GM06990 (cell line): ENCODE results near the gene ADNP.

Experiments
- DNase-seq: peaks from one replicate; pipeline ENCODE4 v3.0.0-alpha.2; 2011; ENCODE audit not compliant: insufficient read length; ENCODE audit errors: extremely low read depth
- H3K27me3 ChIP-seq: replicated peaks from 2 replicates; pipeline ENCODE4 v1.6.0; 2011; ENCODE audit warnings: low read length; ENCODE audit not compliant: control insufficient read depth, insufficient read depth
- H3K36me3 ChIP-seq: 2 replicates; pipeline ENCODE4 v1.5.1; 2011; ENCODE audit warnings: low read length; ENCODE audit not compliant: control insufficient read depth, insufficient read depth
- H3K4me3 ChIP-seq: replicated peaks from 2 replicates; pipeline ENCODE4 v1.5.1; 2011; ENCODE audit warnings: low read depth, mild to moderate bottlenecking, control low read depth, low read length
- CTCF ChIP-seq: IDR thresholded peaks from 2 replicates; pipeline ENCODE4 v1.5.1; 2011; ENCODE audit warnings: low read length, control low read depth, mild to moderate bottlenecking, inconsistent platforms; ENCODE audit not compliant: insufficient read depth, poor library complexity, severe bottlenecking

The ADNP gene

GRCh38 chr20:50924261-50924920 is 6.8 kb downstream of the ADNP start:
- Histone ChIP-seq H3K27me3 (no peaks in the 10 kb centered on the region), H3K36me3 (peaks cover 11% of the 10 kb centered on the region), H3K4me3 (no peak overlapping the region)
- DNase-seq: no peak
- no peak for TF ChIP-seq CTCF

- Histone ChIP-seq H3K4me3 (no peak overlapping the region), H3K36me3 (peaks cover 7% of the 10 kb centered on the region), H3K27me3 (no peaks in the 10 kb centered on the region)
- no peak for TF ChIP-seq CTCF
- no peak for DNase-seq
These were observed 9.3 kb downstream of the ADNP start for GRCh38 chr20:50921803-50922501.

GRCh38 chr20:50920997-50921396 is 10.2 kb downstream of the ADNP start:
- Histone ChIP-seq H3K4me3 (no peak overlapping the region), H3K36me3 (peaks cover 7% of the 10 kb centered on the region), H3K27me3 (no peaks in the 10 kb centered on the region)
- no peak for TF ChIP-seq CTCF
- no peak for DNase-seq

GRCh38 chr20:50919567-50919966 is 11.7 kb downstream of the ADNP start:
- Histone ChIP-seq H3K4me3 (no peak overlapping the region), H3K36me3 (peaks cover 7% of the 10 kb centered on the region), H3K27me3 (no peaks in the 10 kb centered on the region)
- no peak for DNase-seq
- TF ChIP-seq CTCF: no peak

GRCh38 chr20:50918403-50918802 is 12.8 kb downstream of the ADNP start:
- no peaks in the 10 kb centered on the region for H3K27me3 ChIP-seq
- DNase-seq: no peak
- TF ChIP-seq CTCF: no peak
- peaks cover 7% of the 10 kb centered on the region for H3K36me3 ChIP-seq
- no peak overlapping the region for H3K4me3 ChIP-seq
